B cell (primary cell): Measurements from ENCODE around the gene SPCS1.

Experiments
- CTCF ChIP-seq: fragments of 200-600 bp; IDR thresholded peaks from one replicate; pipeline ENCODE4 v1.8.0; 2022; ENCODE audit warnings: antibody characterized with exemption, mild to moderate bottlenecking
- EZH2 ChIP-seq: IDR thresholded peaks from 2 replicates; pipeline ENCODE4 v1.6.1; 2012; ENCODE audit warnings: borderline replicate concordance, low read depth, mild to moderate bottlenecking, moderate library complexity, low read length; ENCODE audit not compliant: insufficient read depth, poor library complexity, severe bottlenecking

- no peak for TF ChIP-seq CTCF
- no peak for TF ChIP-seq EZH2
Observed at GRCh38 chr3:52679199-52679538, 26.7 kb upstream of the SPCS1 start.
